ENCODE results near the gene CAMTA1. TPM values are rescaled to one million over a fixed set of nuclear protein-coding genes. Genes with fewer than 3 reads are reported as not detected.

The CAMTA1 gene
- total and polyA plus RNA-seq, 12 donors: 123 to 265 (median 142) TPM

- ATAC-seq: no peak
- intact Hi-C loops (cut with DNase I): loop anchor here in 1 of 10 donors (10.0 kb wide), 1 partner anchor 111 kb away; no protein-coding TSS in a partner anchor
Observed at GRCh38 chr1:7094086-7094485, 308.8 kb downstream of the CAMTA1 start.

GRCh38 chr1:7094509-7094908 lies 309.3 kb downstream of the CAMTA1 start:
- no peak for TF ChIP-seq CTCF (IDR thresholded peaks at IDR 0.05)
- intact Hi-C loops (cut with DNase I): loop anchor here in 1 of 10 donors (10.0 kb wide), 1 partner anchor 110 kb away; no protein-coding TSS in a partner anchor
- Histone ChIP-seq H3K36me3 (no peaks in the 10 kb centered on the region), H3K27ac (no peak overlapping the region), H3K4me3 (no peak overlapping the region), H3K27me3 (peaks cover 0 to 40% (median 18%) of the 10 kb centered on the region in 7 donors), H3K4me1 (peaks cover 0 to 4% (median 0%) of the 10 kb centered on the region in 9 donors), H3K9me3 (no peaks in the 10 kb centered on the region)
- ATAC-seq (no peak), DNase-seq (no peak)
- 78 to 79% methylated on average over 10 of the region's 10 CpGs for WGBS, 2 donors

More at GRCh38 chr1:7094086-7094485, 308.8 kb downstream of the CAMTA1 start:
- no peaks in the 10 kb centered on the region for H3K9me3 ChIP-seq
- no peak overlapping the region for H3K4me3 ChIP-seq
- no peak for DNase-seq
- TF ChIP-seq CTCF (IDR thresholded peaks at IDR 0.05): no peak
- 79 to 84% methylated on average over 4 of the region's 4 CpGs for WGBS, 2 donors
- H3K27me3 ChIP-seq: peaks cover 0 to 37% (median 16%) of the 10 kb centered on the region in 7 donors
- H3K36me3 ChIP-seq: no peaks in the 10 kb centered on the region
- peaks cover 0 to 4% (median 0%) of the 10 kb centered on the region in 9 donors for H3K4me1 ChIP-seq
- no peak overlapping the region for H3K27ac ChIP-seq

GRCh38 chr1:7095343-7095964 lies 310.2 kb downstream of the CAMTA1 start:
- intact Hi-C loops (cut with DNase I): loop anchor here in 1 of 10 donors (10.0 kb wide), 1 partner anchor 109 kb away; no protein-coding TSS in a partner anchor
- Histone ChIP-seq H3K9me3 (no peaks in the 10 kb centered on the region), H3K4me1 (peaks cover 0 to 4% (median 0%) of the 10 kb centered on the region in 9 donors), H3K27ac (no peak overlapping the region), H3K27me3 (peaks cover 0 to 48% (median 25%) of the 10 kb centered on the region in 7 donors), H3K4me3 (no peak overlapping the region), H3K36me3 (no peaks in the 10 kb centered on the region)
- no peak for DNase-seq
- no peak for TF ChIP-seq CTCF (IDR thresholded peaks at IDR 0.05)
- WGBS, 2 donors: 79 to 81% methylated on average over 12 of the region's 12 CpGs
- no peak for ATAC-seq

GRCh38 chr1:7097938-7098592 lies 312.8 kb downstream of the CAMTA1 start:
- Histone ChIP-seq H3K4me1 (no peaks in the 10 kb centered on the region), H3K27me3 (peaks cover 0 to 61% (median 27%) of the 10 kb centered on the region in 7 donors), H3K27ac (no peak overlapping the region), H3K9me3 (no peaks in the 10 kb centered on the region), H3K4me3 (no peak overlapping the region), H3K36me3 (no peaks in the 10 kb centered on the region)
- TF ChIP-seq CTCF (IDR thresholded peaks at IDR 0.05): no peak
- DNase-seq (no peak), ATAC-seq (no peak)
- intact Hi-C loops (cut with DNase I): loop anchor here in 1 of 10 donors (10.0 kb wide), 1 partner anchor 107 kb away; no protein-coding TSS in a partner anchor
- WGBS, 2 donors: 87 to 88% methylated on average over 21 of the region's 21 CpGs
